WTC11 (cell line): Measurements from ENCODE around the gene LRRC27.

Source experiments
- FOXP1 ChIP-seq: sonication (generic); formaldehyde crosslinking; IDR thresholded peaks from 2 replicates; pipeline ENCODE4 v1.8.0; 2022; ENCODE audit warnings: missing genetic modification reagents, mild to moderate bottlenecking, moderate library complexity, borderline replicate concordance
- IRF2 ChIP-seq: sonication (generic); formaldehyde crosslinking; IDR thresholded peaks from 2 replicates; pipeline ENCODE4 v1.8.0; 2022; ENCODE audit warnings: low read depth, missing genetic modification reagents, borderline replicate concordance
- JUN ChIP-seq: sonication (generic); formaldehyde crosslinking; IDR thresholded peaks from 2 replicates; pipeline ENCODE4 v1.8.0; 2023; ENCODE audit warnings: mild to moderate bottlenecking, missing genetic modification reagents
- MYBL2 ChIP-seq: sonication (generic); formaldehyde crosslinking; IDR thresholded peaks from 2 replicates; pipeline ENCODE4 v1.8.1; 2023; ENCODE audit warnings: mild to moderate bottlenecking, moderate library complexity, missing genetic modification reagents
- NFATC4 ChIP-seq: fragments of 250-450 bp; sonication (Bioruptor Pico); IDR thresholded peaks from 2 replicates; pipeline ENCODE4 v1.9.0; 2021; ENCODE audit warnings: mild to moderate bottlenecking
- SP1 ChIP-seq: sonication (generic); formaldehyde crosslinking; conservative IDR thresholded peaks from 2 replicates; pipeline ENCODE4 v1.8.1; 2022; ENCODE audit warnings: missing genetic modification reagents
- TEAD1 ChIP-seq: sonication (generic); formaldehyde crosslinking; IDR thresholded peaks from 2 replicates; pipeline ENCODE4 v1.8.0; 2022; ENCODE audit warnings: mild to moderate bottlenecking, missing genetic modification reagents
- TP53 ChIP-seq: sonication (generic); formaldehyde crosslinking; IDR thresholded peaks from 2 replicates; pipeline ENCODE4 v1.8.1; 2023; ENCODE audit warnings: mild to moderate bottlenecking, missing genetic modification reagents
- ZNF263 ChIP-seq: sonication (generic); formaldehyde crosslinking; IDR thresholded peaks from 2 replicates; pipeline ENCODE4 v1.8.1; 2022; ENCODE audit warnings: low read depth, mild to moderate bottlenecking, moderate library complexity, missing genetic modification reagents
- TF ChIP-seq, protein P1 (sequence below): fragments of 200-600 bp; IDR thresholded peaks from 2 replicates; pipeline ENCODE4 v1.8.0; 2022; ENCODE audit warnings: antibody characterized with exemption
- TF ChIP-seq, protein P2 (sequence below): sonication (generic); formaldehyde crosslinking; IDR thresholded peaks from 2 replicates; pipeline ENCODE4 v1.8.1; 2023; ENCODE audit warnings: mild to moderate bottlenecking, moderate library complexity, missing genetic modification reagents

DNA sequence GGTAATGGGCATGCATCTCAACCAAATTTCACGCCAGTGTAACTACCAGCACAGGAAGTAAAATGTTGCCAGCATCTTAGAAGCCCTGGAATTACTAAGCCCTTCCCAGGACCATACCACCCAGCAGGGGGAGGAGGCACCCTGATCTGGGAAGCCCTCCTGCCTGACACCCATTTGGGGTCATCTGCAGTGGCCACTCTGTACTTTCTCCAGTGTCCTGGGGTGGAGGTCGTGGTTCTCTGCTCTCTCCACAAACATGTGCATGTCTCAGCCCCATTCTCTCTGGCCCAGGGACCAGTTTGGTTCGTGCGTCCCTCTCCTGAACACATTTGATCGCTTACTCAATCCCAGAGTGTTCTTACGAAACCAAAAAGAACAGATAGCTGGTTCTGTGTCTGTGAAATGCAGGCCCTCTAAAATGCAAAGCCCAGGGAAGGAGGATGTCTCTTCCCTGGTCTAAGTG, 9.4 kb upstream of the LRRC27 start:
- TF ChIP-seq NFATC4 (CRISPR knock-in tag) (no peak), TP53 (CRISPR knock-in tag) (no peak), JUN (no peak), FOXP1 (CRISPR knock-in tag) (no peak), TEAD1 (CRISPR knock-in tag) (no peak), IRF2 (CRISPR knock-in tag) (no peak), SP1 (CRISPR knock-in tag) (no peak), ZNF263 (CRISPR knock-in tag) (no peak), MYBL2 (CRISPR knock-in tag) (no peak)
- TF ChIP-seq, protein P1, sequence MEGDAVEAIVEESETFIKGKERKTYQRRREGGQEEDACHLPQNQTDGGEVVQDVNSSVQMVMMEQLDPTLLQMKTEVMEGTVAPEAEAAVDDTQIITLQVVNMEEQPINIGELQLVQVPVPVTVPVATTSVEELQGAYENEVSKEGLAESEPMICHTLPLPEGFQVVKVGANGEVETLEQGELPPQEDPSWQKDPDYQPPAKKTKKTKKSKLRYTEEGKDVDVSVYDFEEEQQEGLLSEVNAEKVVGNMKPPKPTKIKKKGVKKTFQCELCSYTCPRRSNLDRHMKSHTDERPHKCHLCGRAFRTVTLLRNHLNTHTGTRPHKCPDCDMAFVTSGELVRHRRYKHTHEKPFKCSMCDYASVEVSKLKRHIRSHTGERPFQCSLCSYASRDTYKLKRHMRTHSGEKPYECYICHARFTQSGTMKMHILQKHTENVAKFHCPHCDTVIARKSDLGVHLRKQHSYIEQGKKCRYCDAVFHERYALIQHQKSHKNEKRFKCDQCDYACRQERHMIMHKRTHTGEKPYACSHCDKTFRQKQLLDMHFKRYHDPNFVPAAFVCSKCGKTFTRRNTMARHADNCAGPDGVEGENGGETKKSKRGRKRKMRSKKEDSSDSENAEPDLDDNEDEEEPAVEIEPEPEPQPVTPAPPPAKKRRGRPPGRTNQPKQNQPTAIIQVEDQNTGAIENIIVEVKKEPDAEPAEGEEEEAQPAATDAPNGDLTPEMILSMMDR: no peak
- TF ChIP-seq, protein P2, sequence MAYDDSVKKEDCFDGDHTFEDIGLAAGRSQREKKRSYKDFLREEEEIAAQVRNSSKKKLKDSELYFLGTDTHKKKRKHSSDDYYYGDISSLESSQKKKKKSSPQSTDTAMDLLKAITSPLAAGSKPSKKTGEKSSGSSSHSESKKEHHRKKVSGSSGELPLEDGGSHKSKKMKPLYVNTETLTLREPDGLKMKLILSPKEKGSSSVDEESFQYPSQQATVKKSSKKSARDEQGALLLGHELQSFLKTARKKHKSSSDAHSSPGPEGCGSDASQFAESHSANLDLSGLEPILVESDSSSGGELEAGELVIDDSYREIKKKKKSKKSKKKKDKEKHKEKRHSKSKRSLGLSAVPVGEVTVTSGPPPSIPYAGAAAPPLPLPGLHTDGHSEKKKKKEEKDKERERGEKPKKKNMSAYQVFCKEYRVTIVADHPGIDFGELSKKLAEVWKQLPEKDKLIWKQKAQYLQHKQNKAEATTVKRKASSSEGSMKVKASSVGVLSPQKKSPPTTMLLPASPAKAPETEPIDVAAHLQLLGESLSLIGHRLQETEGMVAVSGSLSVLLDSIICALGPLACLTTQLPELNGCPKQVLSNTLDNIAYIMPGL: no peak
